GM12873 (cell line): ENCODE data around the gene CYB561D2.

ENCODE experiments used
- CTCF ChIP-seq: IDR thresholded peaks from 2 replicates; pipeline ENCODE4 v1.5.1; 2012; ENCODE audit warnings: low read depth, mild to moderate bottlenecking, moderate library complexity, low read length, control low read depth; ENCODE audit not compliant: insufficient read depth; ENCODE audit errors: missing control alignments

The CYB561D2 gene

GRCh38 chr3:50316657-50317242 is 33.9 kb upstream of the CYB561D2 start:
- TF ChIP-seq CTCF: no peak

- TF ChIP-seq CTCF: no peak
Measured at GRCh38 chr3:50317300-50317699, 33.4 kb upstream of the CYB561D2 start.

- no peak for TF ChIP-seq CTCF
Measured at GRCh38 chr3:50318163-50318562, 32.5 kb upstream of the CYB561D2 start.

GRCh38 chr3:50318615-50319014 is 32.0 kb upstream of the CYB561D2 start:
- TF ChIP-seq CTCF: no peak

- TF ChIP-seq CTCF: no peak
Measured at GRCh38 chr3:50319181-50319893, 31.3 kb upstream of the CYB561D2 start.

- TF ChIP-seq CTCF: no peak
Measured at GRCh38 chr3:50319894-50320625, 30.6 kb upstream of the CYB561D2 start.

GRCh38 chr3:50320853-50321335 is 29.8 kb upstream of the CYB561D2 start:
- TF ChIP-seq CTCF: no peak
